Psoas muscle (tissue), 8 donors: Measurements from ENCODE around the gene SELENOO. TPM values are rescaled to one million over a fixed set of nuclear protein-coding genes. Genes with fewer than 3 reads are reported as not detected.
A peak's percentile ranks its signal among the peaks of the same experiment; 100 is the strongest.

Experiments
- ATAC-seq, 4 donors: fragments of 200-7000 bp; cut with Tn5 transposase; one replicate each; pipeline ENCODE4 v1.9.1; 2020; ENCODE audit warnings: moderate library complexity in 3 of 4, mild to moderate bottlenecking in 2 of 4
- DNase-seq, 2 donors: peaks; one replicate each; pipeline ENCODE4 v3.0.0-alpha.2; 2020
- H3K27ac ChIP-seq: fragments of 200-600 bp; one replicate; pipeline ENCODE4 v1.8.0; 2022
- H3K27me3 ChIP-seq, 3 donors: fragments of 200-600 bp in 1 of 3; one replicate each; pipeline versions ENCODE4 v1.6.1 to v1.8.0; 2013 to 2022; ENCODE audit warnings: low read length in 2 of 3, mild to moderate bottlenecking in 2 of 3, moderate library complexity in 1 of 3; ENCODE audit not compliant: insufficient read depth in 3 of 3
- H3K36me3 ChIP-seq, 2 donors: fragments of 200-600 bp in 1 of 2; one replicate each; pipeline versions ENCODE4 v1.6.1 to v1.8.0; 2013 to 2022; ENCODE audit warnings: low read depth in 1 of 2, mild to moderate bottlenecking in 1 of 2, moderate library complexity in 1 of 2; ENCODE audit not compliant: insufficient read depth in 1 of 2
- H3K4me1 ChIP-seq: fragments of 200-600 bp; one replicate; pipeline ENCODE4 v1.8.0; 2022
- H3K4me3 ChIP-seq: fragments of 200-600 bp; one replicate; pipeline ENCODE4 v1.8.0; 2022; ENCODE audit warnings: mild to moderate bottlenecking
- H3K9me3 ChIP-seq: fragments of 200-600 bp; one replicate; pipeline ENCODE4 v1.8.0; 2022
- WGBS, 3 donors: extraction: QIAGEN DNeasy Blood & Tissue Kit; methylation state at CpG; one replicate each; pipeline versions ENCODE4 v1.1.6 to v1.1.7; 2013; 5-methylcytosine and 5-hydroxymethylcytosine counted together
- intact Hi-C, 2 donors: fragments of 100-400 bp; cut with DNase I; formaldehyde crosslinking; loops; one replicate each; pipeline versions ENCODE4 v1.11.0 to v1.14.2; 2022
- polyA plus RNA-seq, 3 donors: library from polyadenylated mRNA; stranded (reverse); fragments of 200-250 nt; gene quantifications; one replicate each; pipeline ENCODE4 v1.2.3, GENCODE V29; 2013
- total RNA-seq, 4 donors: library from RNA; stranded (reverse); fragmentation: NEBNext Ultra II Directional in 2 of 4; extraction: Animal tissue kit (Norgen Biotek cat#: 25700) in 2 of 4; gene quantifications; one replicate each; pipeline versions ENCODE4 v1.2.1 to v1.2.4, GENCODE V29; 2021 to 2023
- TF ChIP-seq, protein P1 (sequence below): fragments of 200-600 bp; IDR thresholded peaks from one replicate; pipeline ENCODE4 v1.8.0; 2022; ENCODE audit warnings: antibody characterized with exemption
- donor health status: healthy with polysubstance abuse.
- donor health status: DM: no; HTN: no; CAD: no; lungs with moderate emphysema.
- donor health status: Bipolar disorder and iron deficiency.
- donor health status: healthy.
- donor health status: DM: yes; HTN: yes; CAD: no.
- donor health status: DM: no; HTN: no; CAD: no.
- donor health status: DM: no; HTN: no; CAD: no.
- donor health status: DM: yes; HTN: yes; CAD: no.

Gene SELENOO
- total and polyA plus RNA-seq, 7 donors, result 10.0 to 26.6 (median 20.0) TPM

DNA sequence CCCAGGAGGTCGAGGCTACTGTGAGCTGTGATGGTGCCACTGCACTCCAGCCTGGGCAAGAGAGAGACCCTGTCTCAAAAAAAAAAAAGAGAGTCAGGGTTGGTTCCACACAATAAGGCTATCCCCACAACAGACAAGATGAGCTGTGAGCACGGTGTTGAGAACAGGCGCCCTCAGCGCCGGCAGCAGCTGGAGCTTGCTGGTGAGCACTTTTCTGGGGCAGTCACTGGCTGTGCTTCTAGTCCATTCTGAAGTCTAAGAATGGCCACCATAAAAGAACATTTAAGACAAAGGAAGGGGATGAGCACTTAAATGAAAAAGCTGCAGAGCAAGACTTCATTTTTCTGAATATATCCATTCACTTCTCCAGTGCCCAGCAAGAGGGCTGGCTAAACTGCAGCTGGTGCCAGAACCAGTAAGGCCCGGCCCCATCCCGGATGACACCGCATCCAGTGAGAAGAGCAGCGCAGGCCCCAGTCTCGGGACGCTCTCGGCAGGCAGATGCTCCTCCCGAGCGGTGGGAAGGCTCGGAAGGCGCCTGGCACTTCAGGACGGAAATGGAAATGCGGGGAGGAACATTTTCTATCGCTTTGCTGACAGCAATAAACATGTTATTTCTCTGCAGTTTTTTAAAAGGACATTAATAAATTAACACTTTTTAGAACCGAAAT lies 31.8 kb downstream of the SELENOO start:
- H3K27me3 ChIP-seq, result no peaks in the 10 kb centered on the region
- H3K9me3 ChIP-seq, result no peaks in the 10 kb centered on the region
- DNase-seq (no peak), ATAC-seq (no peak)
- TF ChIP-seq, protein P1, sequence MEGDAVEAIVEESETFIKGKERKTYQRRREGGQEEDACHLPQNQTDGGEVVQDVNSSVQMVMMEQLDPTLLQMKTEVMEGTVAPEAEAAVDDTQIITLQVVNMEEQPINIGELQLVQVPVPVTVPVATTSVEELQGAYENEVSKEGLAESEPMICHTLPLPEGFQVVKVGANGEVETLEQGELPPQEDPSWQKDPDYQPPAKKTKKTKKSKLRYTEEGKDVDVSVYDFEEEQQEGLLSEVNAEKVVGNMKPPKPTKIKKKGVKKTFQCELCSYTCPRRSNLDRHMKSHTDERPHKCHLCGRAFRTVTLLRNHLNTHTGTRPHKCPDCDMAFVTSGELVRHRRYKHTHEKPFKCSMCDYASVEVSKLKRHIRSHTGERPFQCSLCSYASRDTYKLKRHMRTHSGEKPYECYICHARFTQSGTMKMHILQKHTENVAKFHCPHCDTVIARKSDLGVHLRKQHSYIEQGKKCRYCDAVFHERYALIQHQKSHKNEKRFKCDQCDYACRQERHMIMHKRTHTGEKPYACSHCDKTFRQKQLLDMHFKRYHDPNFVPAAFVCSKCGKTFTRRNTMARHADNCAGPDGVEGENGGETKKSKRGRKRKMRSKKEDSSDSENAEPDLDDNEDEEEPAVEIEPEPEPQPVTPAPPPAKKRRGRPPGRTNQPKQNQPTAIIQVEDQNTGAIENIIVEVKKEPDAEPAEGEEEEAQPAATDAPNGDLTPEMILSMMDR, result no peak
- WGBS, 3 donors, result 89% methylated on average over 20 of the region's 20 CpGs
- no peak overlapping the region for H3K27ac ChIP-seq
- no peaks in the 10 kb centered on the region for H3K4me1 ChIP-seq
- peaks cover 0 to 58% of the 10 kb centered on the region in 2 donors for H3K36me3 ChIP-seq
- no peak overlapping the region for H3K4me3 ChIP-seq
- intact Hi-C loops, result no loop called here

DNA sequence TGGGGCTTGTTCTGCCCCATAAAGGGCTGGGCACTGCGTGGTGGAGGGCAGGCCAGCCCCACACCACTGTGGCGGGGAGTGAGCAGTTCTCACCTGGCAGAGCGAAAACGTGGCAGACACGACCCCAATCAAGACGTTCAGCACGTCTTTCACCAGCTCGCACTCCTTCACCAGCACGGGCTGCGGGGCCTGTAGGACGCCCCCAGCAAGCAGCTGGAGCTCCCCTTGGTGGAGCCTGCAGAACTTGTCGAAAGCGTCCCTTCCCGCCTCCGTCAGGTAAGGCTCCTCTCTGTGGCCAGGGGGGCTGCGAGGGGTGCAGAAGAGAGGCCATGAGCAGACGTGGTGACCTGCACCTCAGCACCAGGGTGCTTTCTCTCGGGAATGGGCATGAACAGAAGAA lies 32.4 kb downstream of the SELENOO start:
- DNase-seq, result no peak
- no peaks in the 10 kb centered on the region for H3K4me1 ChIP-seq
- no peaks in the 10 kb centered on the region for H3K27me3 ChIP-seq
- ATAC-seq, result no peak
- TF ChIP-seq, protein P1, result no peak
- 90% methylated on average over 18 of the region's 18 CpGs for WGBS, 3 donors
- intact Hi-C loops, result no loop called here
- no peak overlapping the region for H3K4me3 ChIP-seq
- H3K36me3 ChIP-seq, result peaks cover 0 to 58% of the 10 kb centered on the region in 2 donors
- no peaks in the 10 kb centered on the region for H3K9me3 ChIP-seq
- no peak overlapping the region for H3K27ac ChIP-seq

DNA sequence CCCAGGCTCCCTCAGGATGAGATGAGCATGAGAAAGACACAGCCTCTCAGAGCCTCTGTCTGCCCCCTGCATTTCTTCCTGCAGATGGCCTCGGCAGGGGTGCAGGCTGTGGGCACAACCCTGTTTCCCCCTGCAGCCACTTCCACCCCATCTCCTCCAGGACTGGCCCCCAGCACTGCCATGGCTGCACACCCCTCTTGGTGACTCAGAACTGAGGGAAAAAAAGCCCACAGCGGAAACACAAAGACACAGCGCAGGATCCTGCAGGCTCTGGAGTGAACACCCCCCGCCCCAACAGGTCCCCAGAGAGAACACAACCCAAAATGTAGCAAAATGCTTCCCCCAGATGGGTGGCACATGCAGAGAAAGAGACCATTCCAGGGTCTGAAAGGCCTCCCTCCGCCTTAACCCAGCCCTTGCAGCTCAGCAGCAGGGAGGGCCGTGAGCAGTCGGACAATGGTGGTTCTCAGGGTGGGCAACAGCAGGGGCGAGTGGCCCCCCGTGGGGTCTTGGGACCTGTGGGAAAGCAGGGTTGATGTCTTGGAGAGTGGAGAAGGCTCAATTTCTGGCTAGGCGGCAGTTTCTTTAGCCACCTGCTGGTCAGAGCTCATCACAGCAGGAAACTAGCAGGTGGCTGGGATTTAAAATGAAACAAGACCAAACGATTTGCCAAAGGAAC lies 36.1 kb downstream of the SELENOO start:
- Histone ChIP-seq H3K27ac (no peak overlapping the region), H3K9me3 (no peaks in the 10 kb centered on the region), H3K4me3 (no peak overlapping the region), H3K36me3 (peaks cover 0 to 60% of the 10 kb centered on the region in 2 donors), H3K4me1 (peaks cover 11% of the 10 kb centered on the region), H3K27me3 (no peaks in the 10 kb centered on the region)
- intact Hi-C loops, result no loop called here
- TF ChIP-seq, protein P1, result peak; percentile 14
- no peak for ATAC-seq
- WGBS, 3 donors, result 65 to 67% (median 67%) methylated on average over 10 to 11 of the region's 11 CpGs
- no peak for DNase-seq

DNA sequence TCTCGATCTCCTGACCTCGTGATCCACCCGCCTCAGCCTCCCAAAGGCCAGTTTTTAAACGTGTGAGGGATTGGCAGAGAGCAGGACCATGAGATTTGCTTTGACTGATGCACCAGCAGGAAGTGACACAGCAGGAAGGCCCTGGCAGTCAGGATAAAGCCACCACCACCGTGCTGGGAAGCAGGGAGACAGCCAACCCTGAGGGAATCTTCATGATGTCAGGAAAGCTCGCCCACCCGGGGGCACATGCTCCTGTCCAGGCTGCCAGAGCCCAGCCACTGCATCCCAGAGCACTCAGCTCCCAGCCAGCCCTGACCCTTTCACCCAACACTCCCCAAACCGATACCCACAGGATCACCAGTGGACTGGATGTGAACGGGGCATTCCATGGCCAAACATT lies 37.9 kb downstream of the SELENOO start:
- Histone ChIP-seq H3K27ac (no peak overlapping the region), H3K4me1 (peaks cover 30% of the 10 kb centered on the region), H3K9me3 (no peaks in the 10 kb centered on the region), H3K36me3 (peaks cover 0 to 44% of the 10 kb centered on the region in 2 donors), H3K4me3 (no peak overlapping the region), H3K27me3 (no peaks in the 10 kb centered on the region)
- TF ChIP-seq, protein P1, result no peak
- ATAC-seq (no peak), DNase-seq (no peak)
- WGBS, 3 donors, result 85 to 87% (median 86%) methylated on average over 9 of the region's 9 CpGs
- intact Hi-C loops, result no loop called here
